DND-41 (cell line): Measurements from ENCODE around the gene JADE2.
"Not testable (repeated sequence)": the region's sequence is repeated elsewhere in the genome, so short reads cannot be mapped to it uniquely, and the experiment has no call there.

Source experiments
- ATAC-seq: fragments of 200-7000 bp; cut with Tn5 transposase; 3 replicates; pipeline ENCODE4 v1.9.1; 2021; ENCODE audit warnings: low read depth; ENCODE audit not compliant: insufficient read depth
- DNase-seq: peaks from one replicate; pipeline ENCODE4 v3.0.0-alpha.2; 2020
- H2AFZ ChIP-seq: 2 replicates; pipeline ENCODE4 v1.6.0; 2012; ENCODE audit warnings: low read depth, low read length
- H3K27ac ChIP-seq: 2 replicates; pipeline ENCODE4 v1.5.1; 2012; ENCODE audit warnings: low read length, inconsistent platforms
- H3K27me3 ChIP-seq: fragments of 200-600 bp; sonication (generic); 2 replicates; pipeline ENCODE4 v1.6.0; 2012; ENCODE audit warnings: low read length, mild to moderate bottlenecking, inconsistent platforms; ENCODE audit not compliant: insufficient read depth, poor library complexity
- H3K36me3 ChIP-seq: 2 replicates; pipeline ENCODE4 v1.5.1; 2012; ENCODE audit warnings: low read length, inconsistent platforms; ENCODE audit not compliant: insufficient read depth
- H3K4me1 ChIP-seq: 2 replicates; pipeline ENCODE4 v1.5.1; 2012; ENCODE audit warnings: mild to moderate bottlenecking, low read length; ENCODE audit not compliant: insufficient read depth
- H3K4me2 ChIP-seq: 2 replicates; pipeline ENCODE4 v1.6.0; 2012; ENCODE audit warnings: mild to moderate bottlenecking, moderate library complexity, low read length, inconsistent platforms; ENCODE audit not compliant: insufficient read depth
- H3K4me3 ChIP-seq, 2 experiments: fragments of 200-600 bp in 1 of 2; shearing (Covaris generic) in 1 of 2; 2 replicates each; pipeline ENCODE4 v1.5.1; 2012 to 2016; ENCODE audit warnings: inconsistent platforms in 2 of 2, low read length in 2 of 2, mild to moderate bottlenecking in 2 of 2, low read depth in 1 of 2, moderate library complexity in 1 of 2
- H3K79me2 ChIP-seq: 2 replicates; pipeline ENCODE4 v1.6.0; 2012; ENCODE audit warnings: low read length, inconsistent platforms; ENCODE audit not compliant: insufficient read depth
- H3K9ac ChIP-seq: 2 replicates; pipeline ENCODE4 v1.6.0; 2012; ENCODE audit warnings: low read depth, mild to moderate bottlenecking, inconsistent platforms, low read length, moderate library complexity
- H3K9me3 ChIP-seq: 2 replicates; pipeline ENCODE4 v1.5.1; 2012; ENCODE audit warnings: low read length, moderate library complexity, mild to moderate bottlenecking, inconsistent platforms; ENCODE audit not compliant: insufficient read depth, severe bottlenecking
- H4K20me1 ChIP-seq: 2 replicates; pipeline ENCODE4 v1.6.0; 2012; ENCODE audit warnings: low read length; ENCODE audit not compliant: insufficient read depth
- EZH2 ChIP-seq: IDR thresholded peaks from 3 replicates; pipeline ENCODE4 v1.6.1; 2012; ENCODE audit warnings: borderline replicate concordance, low read depth, mild to moderate bottlenecking, moderate library complexity, low read length, inconsistent platforms; ENCODE audit not compliant: severe bottlenecking
- TF ChIP-seq, protein P1 (sequence below): IDR thresholded peaks from 2 replicates; pipeline ENCODE4 v1.5.1; 2012; ENCODE audit warnings: borderline replicate concordance, low read length, moderate library complexity, mild to moderate bottlenecking; ENCODE audit not compliant: poor library complexity, severe bottlenecking; ENCODE audit errors: extremely low read depth

The JADE2 gene

DNA sequence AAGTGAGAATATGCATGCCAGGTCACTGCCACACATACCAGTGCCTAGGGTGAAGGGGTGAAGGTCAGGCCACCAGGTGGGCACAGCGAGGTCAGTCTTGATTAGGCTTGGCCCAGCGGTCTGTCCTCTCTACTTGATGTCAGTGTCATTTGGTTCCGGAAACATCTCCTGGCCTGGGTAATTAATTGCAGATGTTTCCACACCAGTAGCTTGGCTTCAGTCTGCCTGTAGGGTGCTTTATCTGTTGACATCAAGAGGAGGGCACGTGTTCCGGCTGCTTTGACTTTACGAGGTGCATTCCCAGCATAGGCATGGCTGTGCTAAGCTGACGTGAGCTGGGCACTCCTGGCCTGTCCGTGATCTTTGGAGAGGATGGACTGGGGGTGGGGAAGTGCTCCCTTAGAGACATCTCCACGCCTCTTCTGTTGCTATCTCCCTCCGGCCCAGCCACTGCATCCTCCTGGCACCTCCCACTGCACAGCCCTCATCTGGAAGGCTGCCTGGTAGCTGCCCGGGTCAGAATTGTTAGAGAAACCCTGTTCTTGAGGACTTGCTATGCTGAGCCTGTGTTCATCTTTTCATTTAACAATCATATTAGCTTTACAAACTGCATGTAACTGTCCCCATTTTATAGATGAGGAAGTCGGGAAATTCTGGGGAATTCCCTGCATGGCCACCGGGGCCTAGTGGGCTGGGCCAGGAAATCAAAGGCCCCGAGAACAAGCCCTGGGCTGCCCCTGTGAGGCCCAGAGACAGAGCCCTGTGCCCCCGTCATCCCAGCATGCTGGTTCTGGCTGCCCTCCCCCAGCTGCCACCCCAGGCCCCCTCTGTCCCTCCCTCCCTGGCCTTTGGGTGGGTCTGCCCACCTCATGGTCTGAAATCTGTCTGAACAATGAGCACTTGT, 29.1 kb downstream of the JADE2 start:
- Histone ChIP-seq H3K27me3 (no peaks in the 10 kb centered on the region), H3K36me3 (peaks cover 77% of the 10 kb centered on the region), H3K4me1 (no peaks in the 10 kb centered on the region), H3K4me2 (no peak overlapping the region), H3K79me2 (peaks cover 21% of the 10 kb centered on the region), H3K9ac (no peak overlapping the region), H2AFZ (no peak overlapping the region), H3K27ac (no peak overlapping the region), H3K9me3 (no peaks in the 10 kb centered on the region), H4K20me1 (peaks cover 60% of the 10 kb centered on the region), H3K4me3 (no peak overlapping the region)
- no peak for DNase-seq
- no peak for ATAC-seq
- TF ChIP-seq, protein P1, sequence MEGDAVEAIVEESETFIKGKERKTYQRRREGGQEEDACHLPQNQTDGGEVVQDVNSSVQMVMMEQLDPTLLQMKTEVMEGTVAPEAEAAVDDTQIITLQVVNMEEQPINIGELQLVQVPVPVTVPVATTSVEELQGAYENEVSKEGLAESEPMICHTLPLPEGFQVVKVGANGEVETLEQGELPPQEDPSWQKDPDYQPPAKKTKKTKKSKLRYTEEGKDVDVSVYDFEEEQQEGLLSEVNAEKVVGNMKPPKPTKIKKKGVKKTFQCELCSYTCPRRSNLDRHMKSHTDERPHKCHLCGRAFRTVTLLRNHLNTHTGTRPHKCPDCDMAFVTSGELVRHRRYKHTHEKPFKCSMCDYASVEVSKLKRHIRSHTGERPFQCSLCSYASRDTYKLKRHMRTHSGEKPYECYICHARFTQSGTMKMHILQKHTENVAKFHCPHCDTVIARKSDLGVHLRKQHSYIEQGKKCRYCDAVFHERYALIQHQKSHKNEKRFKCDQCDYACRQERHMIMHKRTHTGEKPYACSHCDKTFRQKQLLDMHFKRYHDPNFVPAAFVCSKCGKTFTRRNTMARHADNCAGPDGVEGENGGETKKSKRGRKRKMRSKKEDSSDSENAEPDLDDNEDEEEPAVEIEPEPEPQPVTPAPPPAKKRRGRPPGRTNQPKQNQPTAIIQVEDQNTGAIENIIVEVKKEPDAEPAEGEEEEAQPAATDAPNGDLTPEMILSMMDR: no peak
- no peak for TF ChIP-seq EZH2

DNA sequence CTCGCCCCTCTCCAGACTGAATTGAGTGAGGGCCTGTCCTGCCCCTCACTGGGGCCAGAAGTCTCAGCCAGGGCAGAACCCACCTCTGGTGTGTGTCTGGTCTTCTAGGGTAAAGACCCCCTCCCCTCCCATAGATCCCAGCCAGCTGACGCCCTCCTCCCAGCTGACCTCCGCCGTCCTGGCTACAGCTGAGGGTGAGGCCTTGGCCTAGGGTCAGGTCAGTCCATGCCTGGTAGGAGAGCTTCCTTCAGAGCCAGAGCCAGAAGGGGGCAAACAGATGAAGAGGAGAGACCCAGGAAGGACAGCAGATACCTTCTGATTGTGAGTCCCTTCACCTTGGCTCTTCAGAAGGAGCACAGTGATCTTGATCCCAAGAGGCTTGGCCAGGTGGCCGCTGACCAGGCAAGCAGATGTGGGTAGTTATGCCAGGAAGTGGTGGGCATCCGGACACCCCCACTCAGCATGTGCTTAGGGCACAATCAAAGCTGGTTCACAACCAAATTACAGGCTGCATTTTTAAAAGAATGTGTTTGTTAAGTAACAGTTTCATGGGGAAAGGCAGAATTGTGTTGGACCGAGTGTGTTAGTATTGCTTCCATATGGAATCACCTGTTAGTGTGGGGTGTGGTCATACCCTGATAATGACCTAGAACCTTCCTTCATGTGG, 29.9 kb downstream of the JADE2 start:
- no peaks in the 10 kb centered on the region for H3K27me3 ChIP-seq
- ATAC-seq (no peak), DNase-seq (no peak)
- peaks cover 20% of the 10 kb centered on the region for H3K79me2 ChIP-seq
- H4K20me1 ChIP-seq: peaks cover 60% of the 10 kb centered on the region
- H3K9me3 ChIP-seq: no peaks in the 10 kb centered on the region
- no peaks in the 10 kb centered on the region for H3K4me1 ChIP-seq
- no peak for TF ChIP-seq EZH2
- TF ChIP-seq, protein P1: no peak
- H3K9ac ChIP-seq: no peak overlapping the region
- no peak overlapping the region for H3K4me3 ChIP-seq
- H3K27ac ChIP-seq: 0 out of 2 replicates have a peak overlapping the region, but pooled peaks have one; percentile 37
- no peak overlapping the region for H3K4me2 ChIP-seq
- H2AFZ ChIP-seq: no peak overlapping the region
- H3K36me3 ChIP-seq: peaks cover 77% of the 10 kb centered on the region

DNA sequence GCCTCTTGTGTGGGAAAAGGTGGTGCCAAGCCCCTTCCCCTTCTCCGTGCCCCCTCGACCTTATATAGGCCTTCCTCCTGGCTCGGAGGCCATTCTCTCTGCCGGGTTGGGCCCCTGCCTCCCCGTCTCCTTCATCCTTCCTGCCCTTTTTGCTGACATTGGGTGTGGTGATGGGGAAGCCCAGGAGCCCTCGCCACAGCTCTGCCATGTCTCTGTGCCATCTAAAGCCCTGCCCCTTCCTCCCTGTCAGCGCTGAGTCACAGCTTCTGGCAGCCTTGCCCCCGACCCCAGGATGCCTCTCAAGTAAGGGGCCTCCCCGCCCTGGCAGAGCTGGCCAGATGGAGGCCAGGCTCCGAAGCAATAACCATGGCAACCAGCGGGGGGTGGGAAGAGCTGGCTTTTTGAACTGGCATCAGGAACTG, 30.4 kb downstream of the JADE2 start:
- Histone ChIP-seq H3K9ac (no peak overlapping the region), H3K4me1 (no peaks in the 10 kb centered on the region), H3K4me2 (no peak overlapping the region), H2AFZ (no peak overlapping the region), H3K79me2 (peaks cover 18% of the 10 kb centered on the region), H4K20me1 (peaks cover 60% of the 10 kb centered on the region), H3K36me3 (peaks cover 77% of the 10 kb centered on the region), H3K9me3 (no peaks in the 10 kb centered on the region), H3K4me3 (no peak overlapping the region), H3K27ac (0 out of 2 replicates have a peak overlapping the region, but pooled peaks have one; percentile 37), H3K27me3 (no peaks in the 10 kb centered on the region)
- peak; percentile 72 for DNase-seq
- no peak for TF ChIP-seq EZH2
- TF ChIP-seq, protein P1: peak; percentile 44
- peak; percentile 88 for ATAC-seq

DNA sequence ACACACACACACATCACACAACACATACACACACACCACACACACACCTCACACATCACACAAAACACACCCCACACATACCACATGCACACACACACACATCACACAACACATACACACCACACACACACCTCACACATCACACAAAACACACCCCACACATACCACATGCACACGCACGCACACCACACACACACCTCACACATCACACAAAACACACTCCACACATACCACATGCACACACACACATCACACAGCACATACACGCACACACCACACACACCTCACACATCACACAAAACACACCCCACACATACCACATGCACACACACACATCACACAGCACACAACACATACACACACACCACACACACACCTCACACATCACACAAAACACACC, 31.1 kb downstream of the JADE2 start:
- peaks cover 18% of the 10 kb centered on the region for H3K79me2 ChIP-seq
- DNase-seq, H3K9ac ChIP-seq, ATAC-seq, H3K4me3 ChIP-seq, H2AFZ ChIP-seq, H3K4me1 ChIP-seq, H3K9me3 ChIP-seq, H3K27me3 ChIP-seq, H3K4me2 ChIP-seq, H3K27ac ChIP-seq: not testable (repeated sequence)
- peaks cover 82% of the 10 kb centered on the region for H3K36me3 ChIP-seq
- peaks cover 59% of the 10 kb centered on the region for H4K20me1 ChIP-seq
